NT2/D1 (cell line): ENCODE data around the gene KLHL18.

ENCODE experiments used
- SUZ12 ChIP-seq: IDR thresholded peaks from 2 replicates; pipeline ENCODE4 v1.6.1; 2011; ENCODE audit not compliant: insufficient read length, insufficient read depth; ENCODE audit errors: extremely low read depth
- ZNF274 ChIP-seq: IDR thresholded peaks from 2 replicates; pipeline ENCODE4 v1.6.1; 2011; ENCODE audit warnings: mild to moderate bottlenecking, low read depth, low read length

- TF ChIP-seq SUZ12 (no peak), ZNF274 (no peak)
Observed at GRCh38 chr3:47239929-47240328, 42.8 kb upstream of the KLHL18 start.
